Measurements from ENCODE around the gene IGFL3. TPM values are rescaled to one million over a fixed set of nuclear protein-coding genes. Genes with fewer than 3 reads are reported as not detected.
A peak's percentile ranks its signal among the peaks of the same experiment; 100 is the strongest.

The IGFL3 gene
- not detected in 2 replicates for total RNA-seq (2021)
- long read RNA-seq, partial matches to known transcripts: 0 of 1 reads
- long read RNA-seq, other reads (novel, unspliced or antisense): 1 of 1 reads

- Histone ChIP-seq H3K27ac (ENCODE audit: insufficient read length, low read depth, low read length) (no peak within 1 kb of the TSS), H3K18ac (ENCODE audit: insufficient read length, low read depth, low read length) (no peak within 1 kb of the TSS), H3K4me2 (ENCODE audit: insufficient read depth, insufficient read length, low read length) (no peak within 1 kb of the TSS), H3K4ac (ENCODE audit: low read depth, low read length) (no peak within 1 kb of the TSS), H2BK120ac (ENCODE audit: low read depth, low read length, poor library complexity, severe bottlenecking) (no peak within 1 kb of the TSS), H4K91ac (ENCODE audit: insufficient read length, low read depth, low read length) (no peak within 1 kb of the TSS), H4K20me1 (ENCODE audit: control insufficient read depth, insufficient read depth, insufficient read length) (no peaks in the 10 kb centered on the region), H3K23me2 (ENCODE audit: insufficient read length, low read depth, low read length, poor library complexity, severe bottlenecking) (no peaks in the 10 kb centered on the region), H2BK15ac (ENCODE audit: low read depth, low read length) (no peak within 1 kb of the TSS), H3K23ac (ENCODE audit: insufficient read length, low read depth, low read length) (no peak within 1 kb of the TSS), H2BK5ac (ENCODE audit: insufficient read length, low read length) (no peak within 1 kb of the TSS), H3K79me1 (ENCODE audit: insufficient read depth, low read depth, low read length, poor library complexity, severe bottlenecking) (no peaks in the 10 kb centered on the region), H2BK20ac (ENCODE audit: low read depth, low read length, poor library complexity, severe bottlenecking) (peak within 1 kb of the TSS; percentile 26), H3K79me2 (ENCODE audit: insufficient read depth, low read length) (no peaks in the 10 kb centered on the region), H2AFZ (ENCODE audit: low read length) (no peak within 1 kb of the TSS), H4K5ac (ENCODE audit: insufficient read length, low read depth, low read length) (no peak within 1 kb of the TSS), H3K4me1 (ENCODE audit: insufficient read depth, low read length) (no peaks in the 10 kb centered on the region), H3K9ac (ENCODE audit: extremely low read depth, insufficient read length, low read length) (no peak within 1 kb of the TSS), H4K8ac (replicated peaks; ENCODE audit: insufficient read length, low read depth, low read length) (no peak within 1 kb of the TSS), H3T11ph (ENCODE audit: low read length) (no peak within 1 kb of the TSS), H2BK12ac (ENCODE audit: insufficient read length, low read depth, low read length) (no peak within 1 kb of the TSS), H3K14ac (ENCODE audit: insufficient read depth, low read length) (no peak within 1 kb of the TSS), H3K27me3 (ENCODE audit: insufficient read depth, low read length) (no peaks in the 10 kb centered on the region), H2AK5ac (ENCODE audit: insufficient read length, low read length) (no peak within 1 kb of the TSS), H3K56ac (ENCODE audit: insufficient read length, low read depth, low read length) (no peak within 1 kb of the TSS), H3K9me3 (ENCODE audit: control insufficient read depth, low read depth, low read length) (no peaks in the 10 kb centered on the region)
- Mint-ChIP-seq H3K36me3 (ENCODE audit: insufficient read depth in 1 of 3, low read depth in 3 of 3) (peaks cover 0 to 16% (median 2%) of the 10 kb centered on the region in 3 experiments; a peak in 4 of 7 replicates), H3K9me3 (peaks cover 6 to 8% of the 10 kb centered on the region in 2 experiments), H3K27ac (no peak within 1 kb of the TSS), H3K4me3 (no peak within 1 kb of the TSS; a peak in 1 of 5 replicates), H3K27me3 (ENCODE audit: low read depth) (peaks cover 5% of the 10 kb centered on the region), H3K4me1 (peaks cover 12% of the 10 kb centered on the region in 2 experiments)
- no peak for TF ChIP-seq CTCF (conservative IDR thresholded peaks at IDR 0.05)
- DNase-seq: no peak
- no CpG with 5 or more reads among the region's 5 CpGs for WGBS (ENCODE audit: extremely low coverage, insufficient read length, low lambda C conversion rate)
These were observed at the start of gene IGFL3 for GRCh38 chr19:46124638-46125115. IGFL3 (minus strand) TSS chr19:46124688; CDS start chr19:46124649, 39 bp downstream.

Data from H9 (cell line).